ENCODE results near the gene SPP1.

SPP1 gene

DNA sequence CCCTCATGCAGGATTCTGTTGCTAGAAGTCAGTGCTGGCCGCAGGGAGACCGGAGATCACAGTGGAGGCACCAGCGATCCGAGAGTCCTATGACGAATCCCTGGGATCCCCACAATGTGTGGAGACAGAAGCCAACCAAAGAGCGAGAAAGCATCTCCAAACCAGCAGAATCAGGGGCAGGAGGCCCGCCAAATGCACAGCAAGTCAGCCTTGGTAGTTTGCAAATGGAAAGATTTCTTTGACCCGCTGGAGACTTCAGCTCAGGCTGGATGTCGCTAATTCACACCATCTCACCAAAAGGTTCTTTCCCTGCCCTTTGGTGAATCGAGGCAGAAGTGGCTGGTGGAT is 31.4 kb downstream of the SPP1 start:
- peak in 1 of 2 donors; percentile 25 for DNase-seq (ENCODE audit: low read depth in 2 of 2)
- TF ChIP-seq, protein P1, sequence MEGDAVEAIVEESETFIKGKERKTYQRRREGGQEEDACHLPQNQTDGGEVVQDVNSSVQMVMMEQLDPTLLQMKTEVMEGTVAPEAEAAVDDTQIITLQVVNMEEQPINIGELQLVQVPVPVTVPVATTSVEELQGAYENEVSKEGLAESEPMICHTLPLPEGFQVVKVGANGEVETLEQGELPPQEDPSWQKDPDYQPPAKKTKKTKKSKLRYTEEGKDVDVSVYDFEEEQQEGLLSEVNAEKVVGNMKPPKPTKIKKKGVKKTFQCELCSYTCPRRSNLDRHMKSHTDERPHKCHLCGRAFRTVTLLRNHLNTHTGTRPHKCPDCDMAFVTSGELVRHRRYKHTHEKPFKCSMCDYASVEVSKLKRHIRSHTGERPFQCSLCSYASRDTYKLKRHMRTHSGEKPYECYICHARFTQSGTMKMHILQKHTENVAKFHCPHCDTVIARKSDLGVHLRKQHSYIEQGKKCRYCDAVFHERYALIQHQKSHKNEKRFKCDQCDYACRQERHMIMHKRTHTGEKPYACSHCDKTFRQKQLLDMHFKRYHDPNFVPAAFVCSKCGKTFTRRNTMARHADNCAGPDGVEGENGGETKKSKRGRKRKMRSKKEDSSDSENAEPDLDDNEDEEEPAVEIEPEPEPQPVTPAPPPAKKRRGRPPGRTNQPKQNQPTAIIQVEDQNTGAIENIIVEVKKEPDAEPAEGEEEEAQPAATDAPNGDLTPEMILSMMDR (IDR thresholded peaks at IDR 0.05; ENCODE audit: low read depth, low read length) = no peak

DNA sequence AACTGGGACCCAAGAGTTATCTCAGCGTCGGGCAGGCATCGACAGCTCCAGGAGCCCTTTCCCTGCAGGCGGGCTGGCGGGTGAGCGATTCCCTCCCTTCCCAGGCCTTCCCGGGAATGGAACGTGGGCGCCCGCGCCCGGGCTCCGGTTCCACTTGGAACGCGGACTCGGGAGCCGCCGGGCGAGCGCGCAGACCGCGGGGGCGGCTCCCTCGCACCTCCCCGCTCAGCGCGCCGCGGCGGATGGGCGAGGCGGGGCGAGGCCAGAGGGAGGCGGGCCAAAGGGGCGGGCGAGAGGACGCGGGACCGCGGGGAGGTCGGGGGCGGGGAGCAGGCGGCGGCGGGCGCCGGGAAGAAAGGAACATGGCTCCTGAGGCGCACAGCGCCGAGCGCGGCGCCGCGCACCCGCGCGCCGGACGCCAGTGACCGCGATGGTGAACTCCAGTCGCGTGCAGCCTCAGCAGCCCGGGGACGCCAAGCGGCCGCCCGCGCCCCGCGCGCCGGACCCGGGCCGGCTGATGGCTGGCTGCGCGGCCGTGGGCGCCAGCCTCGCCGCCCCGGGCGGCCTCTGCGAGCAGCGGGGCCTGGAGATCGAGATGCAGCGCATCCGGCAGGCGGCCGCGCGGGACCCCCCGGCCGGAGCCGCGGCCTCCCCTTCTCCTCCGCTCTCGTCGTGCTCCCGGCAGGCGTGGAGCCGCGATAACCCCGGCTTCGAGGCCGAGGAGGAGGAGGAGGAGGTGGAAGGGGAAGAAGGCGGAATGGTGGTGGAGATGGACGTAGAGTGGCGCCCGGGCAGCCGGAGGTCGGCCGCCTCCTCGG is 32.0 kb downstream of the SPP1 start, which contains the start of gene PKD2:
PKD2 (plus strand) TSS at position 332 of the 818 bp plus-strand sequence; CDS start at position 431, 99 bp downstream.
- peak; percentile 68 to 82 for DNase-seq (ENCODE audit: low read depth in 2 of 2)
- TF ChIP-seq, protein P1 (IDR thresholded peaks at IDR 0.05; ENCODE audit: low read depth, low read length) = no peak
- peak within 1 kb of the TSS; percentile 75 to 82 for H3K4me3 ChIP-seq (replicated peaks in 1 of 2; ENCODE audit: low read depth in 2 of 2, low read length in 2 of 2)

More for the DNA sequence above, 31.4 kb downstream of the SPP1 start:
- peak overlapping the region; percentile 43 to 82 for H3K4me3 ChIP-seq (replicated peaks in 1 of 2; ENCODE audit: low read depth in 2 of 2, low read length in 2 of 2)

DNA sequence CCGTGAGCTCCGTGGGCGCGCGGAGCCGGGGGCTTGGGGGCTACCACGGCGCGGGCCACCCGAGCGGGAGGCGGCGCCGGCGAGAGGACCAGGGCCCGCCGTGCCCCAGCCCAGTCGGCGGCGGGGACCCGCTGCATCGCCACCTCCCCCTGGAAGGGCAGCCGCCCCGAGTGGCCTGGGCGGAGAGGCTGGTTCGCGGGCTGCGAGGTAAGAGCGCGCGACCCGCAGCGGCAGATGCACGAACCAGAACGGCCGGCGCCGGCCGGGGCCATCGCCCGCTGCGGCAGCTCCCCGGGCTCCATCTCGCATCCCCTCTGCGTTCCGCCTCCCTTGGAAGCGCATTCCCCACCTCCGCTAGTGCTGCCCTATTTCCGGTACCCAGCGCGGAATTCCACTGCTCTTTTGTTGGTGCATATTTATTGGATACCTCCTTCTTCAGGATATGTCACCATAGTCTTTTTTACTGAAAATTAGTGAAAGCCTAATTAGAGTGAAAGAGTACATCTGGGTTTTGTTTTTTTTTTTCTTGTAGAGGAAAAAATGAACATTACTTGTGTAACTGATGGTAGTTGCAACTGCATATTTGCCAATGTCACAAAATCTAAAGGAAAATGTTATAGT is 32.7 kb downstream of the SPP1 start:
- peak; percentile 57 to 58 for DNase-seq (ENCODE audit: low read depth in 2 of 2)
- TF ChIP-seq, protein P1 (IDR thresholded peaks at IDR 0.05; ENCODE audit: low read depth, low read length) = no peak
- peak overlapping the region; percentile 75 to 82 for H3K4me3 ChIP-seq (replicated peaks in 1 of 2; ENCODE audit: low read depth in 2 of 2, low read length in 2 of 2)

DNA sequence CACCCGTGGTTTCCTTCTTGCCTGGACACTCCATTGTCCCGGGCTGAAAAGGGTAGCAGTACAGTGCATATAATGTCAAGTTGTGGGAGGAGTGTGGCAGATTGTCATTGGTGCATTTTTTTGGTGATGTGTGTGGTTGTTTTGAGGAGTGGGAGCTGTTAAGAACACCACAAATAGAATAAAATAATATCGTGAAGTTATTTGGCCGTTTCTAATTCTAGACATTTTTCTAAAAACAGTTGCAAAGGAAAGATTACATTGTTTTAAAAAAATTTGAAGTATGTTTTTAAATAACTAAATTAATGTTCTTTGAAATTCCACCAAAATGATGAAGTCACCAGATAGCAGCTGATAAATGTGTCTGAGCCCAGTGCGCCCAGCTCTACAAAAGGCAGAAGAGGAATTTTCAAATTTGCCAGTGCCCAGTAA is 33.2 kb downstream of the SPP1 start:
- TF ChIP-seq, protein P1 (IDR thresholded peaks at IDR 0.05; ENCODE audit: low read depth, low read length) = no peak
- DNase-seq (ENCODE audit: low read depth in 2 of 2) = peak in 1 of 2 donors; percentile 47
- H3K4me3 ChIP-seq (replicated peaks in 1 of 2; ENCODE audit: low read depth in 2 of 2, low read length in 2 of 2) = peak overlapping the region; percentile 75 to 82

DNA sequence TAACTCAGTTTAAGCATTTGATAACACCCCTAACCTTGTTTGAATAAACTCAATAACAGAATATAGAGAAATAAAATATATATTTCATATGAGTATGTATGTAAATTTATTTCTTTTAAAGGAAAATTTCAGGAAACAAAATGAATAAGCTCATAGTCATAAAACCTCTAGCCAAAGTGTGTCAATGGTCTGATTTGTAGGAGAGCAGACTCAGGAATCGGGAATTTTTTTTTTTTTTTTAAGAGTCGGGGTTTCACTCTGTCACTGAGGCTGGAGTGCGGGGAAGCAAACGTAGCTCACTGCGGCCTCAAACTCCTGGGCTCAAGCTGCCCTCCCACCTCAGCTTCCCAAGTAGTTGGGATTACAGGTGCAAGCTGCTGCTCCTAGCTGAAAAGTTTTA is 34.4 kb downstream of the SPP1 start:
- TF ChIP-seq, protein P1 (IDR thresholded peaks at IDR 0.05; ENCODE audit: low read depth, low read length) = no peak
- no peak overlapping the region for H3K4me3 ChIP-seq (replicated peaks in 1 of 2; ENCODE audit: low read depth in 2 of 2, low read length in 2 of 2)
- no peak for DNase-seq (ENCODE audit: low read depth in 2 of 2)

DNA sequence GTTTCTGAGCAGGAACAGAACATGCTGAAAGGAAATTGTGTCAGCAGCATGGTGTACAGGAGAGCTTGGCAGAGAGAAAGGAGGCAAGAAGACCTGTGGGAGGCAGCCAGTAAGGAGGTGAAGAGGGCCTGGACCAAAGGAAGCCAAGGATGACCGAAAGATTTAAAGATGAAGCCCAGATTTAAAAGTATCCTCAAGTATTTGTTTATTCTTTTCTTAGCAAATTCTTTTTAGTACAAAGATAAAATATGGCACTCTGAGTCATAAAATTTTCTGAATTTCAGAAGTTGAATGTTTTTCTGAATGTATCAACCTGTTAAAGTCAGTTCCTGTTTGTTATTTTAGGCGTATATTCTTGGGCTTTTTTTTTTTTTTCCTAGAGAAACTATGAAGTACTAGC is 35.5 kb downstream of the SPP1 start:
- H3K4me3 ChIP-seq (replicated peaks in 1 of 2; ENCODE audit: low read depth in 2 of 2, low read length in 2 of 2) = no peak overlapping the region
- TF ChIP-seq, protein P1 (IDR thresholded peaks at IDR 0.05; ENCODE audit: low read depth, low read length) = no peak
- DNase-seq (ENCODE audit: low read depth in 2 of 2) = peak in 1 of 2 donors; percentile 32

Data from cardiac fibroblast (primary cell).